Activated B cell treated with CpG ODN at 0.5 μM for 24 hours (primary cell): Measurements from ENCODE around the gene BRD7. TPM values are rescaled to one million over a fixed set of nuclear protein-coding genes. Genes with fewer than 3 reads are reported as not detected.

Source experiments
- ATAC-seq: fragments of 200-7000 bp; cut with Tn5 transposase; one replicate; pipeline ENCODE4 v1.10.0; 2021; ENCODE audit warnings: low read depth, mild to moderate bottlenecking, moderate library complexity
- CTCF ChIA-PET: fragments of 350-600 bp; sonication (Branson Sonifier 250); formaldehyde crosslinking; loops from one replicate; lab custom pipeline; 2021; ENCODE audit warnings: antibody characterized with exemption; lab: Charles Lee
- POLR2A ChIA-PET: fragments of 350-600 bp; sonication (Branson Sonifier 250); formaldehyde crosslinking; loops from one replicate; lab custom pipeline; 2021; ENCODE audit warnings: antibody characterized with exemption; lab: Charles Lee
- DNase-seq: peaks from one replicate; pipeline ENCODE4 v3.0.0; 2022
- H3K27ac Mint-ChIP-seq: one replicate; pipeline ENCODE4 v1.8.0; 2020; ENCODE audit warnings: mixed read lengths
- H3K27me3 Mint-ChIP-seq: one replicate; pipeline ENCODE4 v1.8.0; 2021; ENCODE audit warnings: mixed read lengths
- H3K36me3 Mint-ChIP-seq: one replicate; pipeline ENCODE4 v1.8.0; 2021; ENCODE audit warnings: low read depth, mixed read lengths
- H3K4me1 Mint-ChIP-seq: one replicate; pipeline ENCODE4 v1.8.0; 2021; ENCODE audit warnings: mixed read lengths
- H3K4me3 Mint-ChIP-seq: one replicate; pipeline ENCODE4 v1.8.0; 2020; ENCODE audit warnings: mild to moderate bottlenecking, mixed read lengths
- H3K9me3 Mint-ChIP-seq: one replicate; pipeline ENCODE4 v1.8.0; 2020; ENCODE audit warnings: mixed read lengths
- CTCF ChIP-seq: fragments of 200-600 bp; IDR thresholded peaks from one replicate; pipeline ENCODE4 v1.8.0; 2022; ENCODE audit warnings: antibody characterized with exemption, mild to moderate bottlenecking
- intact Hi-C: fragments of 100-400 bp; cut with micrococcal nuclease; formaldehyde crosslinking; loops from one replicate; pipeline ENCODE4 v1.15.1; 2024
- total RNA-seq: library from RNA; stranded (reverse); gene quantifications from 2 replicates; pipeline ENCODE4 v1.2.3, GENCODE V29; 2022

Gene BRD7
- total RNA-seq, 1 donor from 2014 or later, result 65.2 TPM

- DNase-seq (no peak), ATAC-seq (no peak)
- peaks cover 2% of the 10 kb centered on the region for H3K9me3 Mint-ChIP-seq
- no peak for TF ChIP-seq CTCF
- ChIA-PET POLR2A (no interaction called here), CTCF (no interaction called here)
- no peaks in the 10 kb centered on the region for H3K36me3 Mint-ChIP-seq
- H3K27ac Mint-ChIP-seq, result no peak overlapping the region
- intact Hi-C loops, result no loop called here
- H3K4me1 Mint-ChIP-seq, result no peaks in the 10 kb centered on the region
- peaks cover 10% of the 10 kb centered on the region for H3K27me3 Mint-ChIP-seq
- H3K4me3 Mint-ChIP-seq, result no peak overlapping the region
Observed at GRCh38 chr16:50407351-50407750, 38.6 kb upstream of the BRD7 start.

- Mint-ChIP-seq H3K4me1 (no peaks in the 10 kb centered on the region), H3K9me3 (no peaks in the 10 kb centered on the region), H3K27ac (no peak overlapping the region), H3K4me3 (no peak overlapping the region), H3K27me3 (peaks cover 2% of the 10 kb centered on the region), H3K36me3 (no peaks in the 10 kb centered on the region)
- no peak for TF ChIP-seq CTCF
- no peak for ATAC-seq
- POLR2A ChIA-PET, result no interaction called here
- intact Hi-C loops, result no loop called here
- no peak for DNase-seq
- CTCF ChIA-PET, result no interaction called here
Observed at GRCh38 chr16:50403491-50403890, 34.7 kb upstream of the BRD7 start.

- Mint-ChIP-seq H3K27ac (no peak overlapping the region), H3K27me3 (peaks cover 2% of the 10 kb centered on the region), H3K4me3 (no peak overlapping the region), H3K36me3 (no peaks in the 10 kb centered on the region), H3K9me3 (no peaks in the 10 kb centered on the region), H3K4me1 (no peaks in the 10 kb centered on the region)
- DNase-seq (no peak), ATAC-seq (no peak)
- intact Hi-C loops, result no loop called here
- ChIA-PET POLR2A (no interaction called here), CTCF (no interaction called here)
- no peak for TF ChIP-seq CTCF
Observed at GRCh38 chr16:50402298-50402895, 33.6 kb upstream of the BRD7 start.

GRCh38 chr16:50401355-50401754 is 32.6 kb upstream of the BRD7 start:
- CTCF ChIA-PET, result no interaction called here
- POLR2A ChIA-PET, result no interaction called here
- no peak for DNase-seq
- no peak for TF ChIP-seq CTCF
- intact Hi-C loops, result no loop called here
- Mint-ChIP-seq H3K27ac (no peak overlapping the region), H3K27me3 (peaks cover 2% of the 10 kb centered on the region), H3K4me3 (no peak overlapping the region), H3K4me1 (peaks cover 2% of the 10 kb centered on the region), H3K36me3 (no peaks in the 10 kb centered on the region), H3K9me3 (no peaks in the 10 kb centered on the region)
- ATAC-seq, result no peak

- CTCF ChIA-PET, result no interaction called here
- no peak for ATAC-seq
- Mint-ChIP-seq H3K36me3 (no peaks in the 10 kb centered on the region), H3K4me3 (no peak overlapping the region), H3K9me3 (no peaks in the 10 kb centered on the region), H3K27ac (no peak overlapping the region), H3K27me3 (peaks cover 2% of the 10 kb centered on the region), H3K4me1 (peaks cover 6% of the 10 kb centered on the region)
- no peak for DNase-seq
- intact Hi-C loops, result no loop called here
- POLR2A ChIA-PET, result no interaction called here
- no peak for TF ChIP-seq CTCF
Observed at GRCh38 chr16:50400967-50401348, 32.2 kb upstream of the BRD7 start.
